Measurements from ENCODE around the gene MARF1. TPM values are rescaled to one million over a fixed set of nuclear protein-coding genes. Genes with fewer than 3 reads are reported as not detected.

The MARF1 gene
- total RNA-seq, 4 donors from 2014 or later, result 50.7 to 55.5 (median 53.1) TPM

GRCh38 chr16:15604460-15605440 lies 38.2 kb downstream of the MARF1 start:
- H3K36me3 ChIP-seq, result peaks cover 76 to 83% of the 10 kb centered on the region in 2 donors

GRCh38 chr16:15602285-15603044 lies 40.5 kb downstream of the MARF1 start:
- TF ChIP-seq, protein P1, sequence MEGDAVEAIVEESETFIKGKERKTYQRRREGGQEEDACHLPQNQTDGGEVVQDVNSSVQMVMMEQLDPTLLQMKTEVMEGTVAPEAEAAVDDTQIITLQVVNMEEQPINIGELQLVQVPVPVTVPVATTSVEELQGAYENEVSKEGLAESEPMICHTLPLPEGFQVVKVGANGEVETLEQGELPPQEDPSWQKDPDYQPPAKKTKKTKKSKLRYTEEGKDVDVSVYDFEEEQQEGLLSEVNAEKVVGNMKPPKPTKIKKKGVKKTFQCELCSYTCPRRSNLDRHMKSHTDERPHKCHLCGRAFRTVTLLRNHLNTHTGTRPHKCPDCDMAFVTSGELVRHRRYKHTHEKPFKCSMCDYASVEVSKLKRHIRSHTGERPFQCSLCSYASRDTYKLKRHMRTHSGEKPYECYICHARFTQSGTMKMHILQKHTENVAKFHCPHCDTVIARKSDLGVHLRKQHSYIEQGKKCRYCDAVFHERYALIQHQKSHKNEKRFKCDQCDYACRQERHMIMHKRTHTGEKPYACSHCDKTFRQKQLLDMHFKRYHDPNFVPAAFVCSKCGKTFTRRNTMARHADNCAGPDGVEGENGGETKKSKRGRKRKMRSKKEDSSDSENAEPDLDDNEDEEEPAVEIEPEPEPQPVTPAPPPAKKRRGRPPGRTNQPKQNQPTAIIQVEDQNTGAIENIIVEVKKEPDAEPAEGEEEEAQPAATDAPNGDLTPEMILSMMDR (IDR thresholded peaks at IDR 0.05), result no peak
- no peak for TF ChIP-seq POLR2A (IDR thresholded peaks at IDR 0.05)
- intact Hi-C loops (cut with DNase I), result no loop called here
- 94 to 95% methylated on average over 23 of the region's 23 CpGs for WGBS, 2 donors
- no peak for DNase-seq
- Histone ChIP-seq H3K9me3 (no peaks in the 10 kb centered on the region), H3K27me3 (no peaks in the 10 kb centered on the region), H3K36me3 (peaks cover 79 to 89% of the 10 kb centered on the region in 2 donors), H3K4me1 (no peaks in the 10 kb centered on the region), H3K27ac (no peak overlapping the region), H3K4me3 (replicated peaks in 1 of 3) (no peak overlapping the region)

More at GRCh38 chr16:15604460-15605440, 38.2 kb downstream of the MARF1 start:
- Histone ChIP-seq H3K9me3 (no peaks in the 10 kb centered on the region), H3K27me3 (no peaks in the 10 kb centered on the region), H3K4me3 (replicated peaks in 1 of 3) (no peak overlapping the region), H3K4me1 (no peaks in the 10 kb centered on the region), H3K27ac (no peak overlapping the region)
- TF ChIP-seq, protein P1 (IDR thresholded peaks at IDR 0.05), result no peak
- TF ChIP-seq POLR2A (IDR thresholded peaks at IDR 0.05), result no peak
- intact Hi-C loops (cut with DNase I), result no loop called here
- 93 to 96% methylated on average over 13 to 14 of the region's 14 CpGs for WGBS, 2 donors
- DNase-seq, result no peak

DNA sequence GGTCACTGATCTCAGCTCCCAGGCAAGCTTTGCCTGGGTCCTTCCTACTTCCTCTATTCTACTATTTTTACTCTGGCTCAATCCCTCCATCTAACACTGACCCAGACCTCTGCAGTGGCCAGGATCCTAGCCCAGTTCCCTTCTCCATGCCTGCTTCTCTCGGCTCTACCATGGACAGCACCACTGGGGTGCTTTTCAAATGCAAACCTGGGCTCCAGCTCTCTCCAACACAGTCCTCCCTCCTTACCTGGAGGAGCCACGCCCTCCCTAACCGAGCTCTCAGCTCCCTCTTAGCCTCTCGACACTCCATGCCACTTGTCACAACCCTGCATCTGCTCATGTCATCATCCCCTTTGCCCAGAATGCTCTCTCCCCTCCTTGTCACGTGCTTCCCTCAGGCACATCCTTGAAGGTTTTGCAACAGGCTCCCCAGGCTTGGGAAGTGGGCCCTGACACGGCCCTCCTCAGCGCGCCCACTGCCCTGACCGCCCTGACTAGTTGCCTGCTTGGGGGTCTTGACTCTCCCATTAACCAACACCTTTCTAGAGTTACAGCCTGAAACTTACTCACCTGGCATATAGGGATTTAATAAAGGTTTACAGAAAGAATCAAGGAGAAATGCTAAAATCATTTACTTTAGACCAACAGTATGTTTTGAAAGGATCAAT lies 41.6 kb downstream of the MARF1 start:
- no peak for DNase-seq
- no peak overlapping the region for H3K27ac ChIP-seq
- H3K4me3 ChIP-seq (replicated peaks in 1 of 3), result no peak overlapping the region
- H3K27me3 ChIP-seq, result no peaks in the 10 kb centered on the region
- intact Hi-C loops (cut with DNase I), result no loop called here
- WGBS, 2 donors, result 88 to 91% methylated on average over 9 of the region's 9 CpGs
- H3K9me3 ChIP-seq, result no peaks in the 10 kb centered on the region
- no peaks in the 10 kb centered on the region for H3K4me1 ChIP-seq
- H3K36me3 ChIP-seq, result peaks cover 78 to 85% of the 10 kb centered on the region in 2 donors
- TF ChIP-seq POLR2A (IDR thresholded peaks at IDR 0.05), result no peak
- TF ChIP-seq, protein P1 (IDR thresholded peaks at IDR 0.05), result no peak

- H3K36me3 ChIP-seq, result peaks cover 83 to 85% of the 10 kb centered on the region in 2 donors
- no peaks in the 10 kb centered on the region for H3K9me3 ChIP-seq
- no peak for DNase-seq
- no peaks in the 10 kb centered on the region for H3K4me1 ChIP-seq
- H3K4me3 ChIP-seq (replicated peaks in 1 of 3), result no peak overlapping the region
- TF ChIP-seq, protein P1 (IDR thresholded peaks at IDR 0.05), result no peak
- TF ChIP-seq POLR2A (IDR thresholded peaks at IDR 0.05), result no peak
- no peaks in the 10 kb centered on the region for H3K27me3 ChIP-seq
- no peak overlapping the region for H3K27ac ChIP-seq
- intact Hi-C loops (cut with DNase I), result no loop called here
- 93 to 95% methylated on average over 21 of the region's 21 CpGs for WGBS, 2 donors
Observed at GRCh38 chr16:15599303-15600070, 43.5 kb downstream of the MARF1 start.

All from thyroid gland (tissue), 4 donors.